ENCODE results near the gene P2RX4. TPM values are rescaled to one million over a fixed set of nuclear protein-coding genes. Genes with fewer than 3 reads are reported as not detected.
"Not testable (repeated sequence)": the region's sequence is repeated elsewhere in the genome, so short reads cannot be mapped to it uniquely, and the experiment has no call there.

The P2RX4 gene
- total and polyA plus RNA-seq, 2 donors (not counting 1 experiment from before 2014, with no cell fraction given), result 30.4 to 31.9 TPM

GRCh38 chr12:121281116-121281515 lies 71.2 kb downstream of the P2RX4 start:
- H3K9me3 ChIP-seq (ENCODE audit: control extremely low read depth in 1 of 3, control insufficient read depth in 2 of 3, insufficient read depth in 1 of 3, low read length in 2 of 3); H3K4me3 Mint-ChIP-seq; H4K20me1 ChIP-seq (ENCODE audit: control insufficient read depth, insufficient read depth, low read length, poor library complexity, severe bottlenecking); DNase-seq; POLR2A ChIA-PET; H3K27me3 Mint-ChIP-seq; H3K9ac ChIP-seq (ENCODE audit: low read length); CTCF ChIA-PET; H3K9me3 Mint-ChIP-seq (ENCODE audit: insufficient read depth); H3K27me3 ChIP-seq (replicated peaks in 1 of 4; ENCODE audit: control extremely low read depth in 1 of 4, control insufficient read depth in 3 of 4, insufficient read depth in 4 of 4, low read length in 3 of 4); H3K4me2 ChIP-seq (replicated peaks; ENCODE audit: low read depth, low read length, poor library complexity, severe bottlenecking); H3K36me3 ChIP-seq (replicated peaks in 1 of 2; ENCODE audit: control extremely low read depth in 1 of 2, control insufficient read depth in 1 of 2, extremely low read depth in 1 of 2, insufficient read depth in 2 of 2, low read length in 1 of 2); H3K4me1 Mint-ChIP-seq; H3K27ac Mint-ChIP-seq; H3K4me3 ChIP-seq (ENCODE audit: control extremely low read depth in 1 of 5, extremely low read depth in 1 of 5, insufficient read depth in 1 of 5, low read depth in 2 of 5, low read length in 4 of 5); H3K4me1 ChIP-seq (ENCODE audit: control insufficient read depth in 2 of 2, insufficient read depth in 2 of 2, low read length in 2 of 2); intact Hi-C loops (cut with micrococcal nuclease); H3K27ac ChIP-seq (ENCODE audit: low read length in 2 of 2); ATAC-seq (ENCODE audit: low read depth); H2AFZ ChIP-seq (ENCODE audit: insufficient read depth, low read depth, low read length, poor library complexity, severe bottlenecking): not testable (repeated sequence)
- peaks cover 38% of the 10 kb centered on the region for H3K79me2 ChIP-seq (ENCODE audit: control insufficient read depth, insufficient read depth, low read length)
- WGBS (ENCODE audit: insufficient coverage), result 96% methylated on average over 14 of the region's 14 CpGs

- no peaks in the 10 kb centered on the region for H3K4me1 ChIP-seq (ENCODE audit: control insufficient read depth in 2 of 2, insufficient read depth in 2 of 2, low read length in 2 of 2)
- Mint-ChIP-seq H3K9me3 (ENCODE audit: insufficient read depth) (no peaks in the 10 kb centered on the region), H3K4me3 (no peak overlapping the region), H3K4me1 (peaks cover 3% of the 10 kb centered on the region), H3K27me3 (no peaks in the 10 kb centered on the region), H3K27ac (no peak overlapping the region)
- ATAC-seq (ENCODE audit: low read depth) (no peak), DNase-seq (no peak)
- no peak overlapping the region for H3K4me2 ChIP-seq (replicated peaks; ENCODE audit: low read depth, low read length, poor library complexity, severe bottlenecking)
- no peak overlapping the region for H3K27ac ChIP-seq (ENCODE audit: low read length in 2 of 2)
- no peak overlapping the region for H3K9ac ChIP-seq (ENCODE audit: low read length)
- WGBS (ENCODE audit: insufficient coverage), result 95% methylated on average over 10 of the region's 10 CpGs
- peaks cover 39% of the 10 kb centered on the region for H3K79me2 ChIP-seq (ENCODE audit: control insufficient read depth, insufficient read depth, low read length)
- no peaks in the 10 kb centered on the region for H4K20me1 ChIP-seq (ENCODE audit: control insufficient read depth, insufficient read depth, low read length, poor library complexity, severe bottlenecking)
- ChIA-PET CTCF (no interaction called here), POLR2A (no interaction called here)
- H3K27me3 ChIP-seq (replicated peaks in 1 of 4; ENCODE audit: control extremely low read depth in 1 of 4, control insufficient read depth in 3 of 4, insufficient read depth in 4 of 4, low read length in 3 of 4), result no peaks in the 10 kb centered on the region
- TF ChIP-seq EZH2 (IDR thresholded peaks at IDR 0.05; ENCODE audit: borderline replicate concordance, insufficient read depth, low read depth, low read length, poor library complexity, severe bottlenecking) (no peak), CTCF (IDR thresholded peaks at IDR 0.05) (no peak)
- intact Hi-C loops (cut with micrococcal nuclease), result no loop called here
- H3K36me3 ChIP-seq (replicated peaks in 1 of 2; ENCODE audit: control extremely low read depth in 1 of 2, control insufficient read depth in 1 of 2, extremely low read depth in 1 of 2, insufficient read depth in 2 of 2, low read length in 1 of 2), result no peaks in the 10 kb centered on the region
- H3K9me3 ChIP-seq (ENCODE audit: control extremely low read depth in 1 of 3, control insufficient read depth in 2 of 3, insufficient read depth in 1 of 3, low read length in 2 of 3), result no peaks in the 10 kb centered on the region
- H2AFZ ChIP-seq (ENCODE audit: insufficient read depth, low read depth, low read length, poor library complexity, severe bottlenecking), result no peak overlapping the region
- H3K4me3 ChIP-seq (ENCODE audit: control extremely low read depth in 1 of 5, extremely low read depth in 1 of 5, insufficient read depth in 1 of 5, low read depth in 2 of 5, low read length in 4 of 5), result no peak overlapping the region
These were observed 72.3 kb downstream of the P2RX4 start for GRCh38 chr12:121282072-121282742.

- H3K4me3 ChIP-seq (ENCODE audit: control extremely low read depth in 1 of 5, extremely low read depth in 1 of 5, insufficient read depth in 1 of 5, low read depth in 2 of 5, low read length in 4 of 5); H3K36me3 ChIP-seq (replicated peaks in 1 of 2; ENCODE audit: control extremely low read depth in 1 of 2, control insufficient read depth in 1 of 2, extremely low read depth in 1 of 2, insufficient read depth in 2 of 2, low read length in 1 of 2); DNase-seq; H3K9ac ChIP-seq (ENCODE audit: low read length); H3K27ac Mint-ChIP-seq; H3K4me3 Mint-ChIP-seq; H3K27me3 ChIP-seq (replicated peaks in 1 of 4; ENCODE audit: control extremely low read depth in 1 of 4, control insufficient read depth in 3 of 4, insufficient read depth in 4 of 4, low read length in 3 of 4); H3K27ac ChIP-seq (ENCODE audit: low read length in 2 of 2); H3K4me1 ChIP-seq (ENCODE audit: control insufficient read depth in 2 of 2, insufficient read depth in 2 of 2, low read length in 2 of 2); H3K9me3 Mint-ChIP-seq (ENCODE audit: insufficient read depth); intact Hi-C loops (cut with micrococcal nuclease); ATAC-seq (ENCODE audit: low read depth); H2AFZ ChIP-seq (ENCODE audit: insufficient read depth, low read depth, low read length, poor library complexity, severe bottlenecking); H3K27me3 Mint-ChIP-seq; CTCF ChIA-PET; H3K9me3 ChIP-seq (ENCODE audit: control extremely low read depth in 1 of 3, control insufficient read depth in 2 of 3, insufficient read depth in 1 of 3, low read length in 2 of 3); H3K4me1 Mint-ChIP-seq; H4K20me1 ChIP-seq (ENCODE audit: control insufficient read depth, insufficient read depth, low read length, poor library complexity, severe bottlenecking); H3K4me2 ChIP-seq (replicated peaks; ENCODE audit: low read depth, low read length, poor library complexity, severe bottlenecking): not testable (repeated sequence)
- 96% methylated on average over 10 of the region's 11 CpGs for WGBS (ENCODE audit: insufficient coverage)
- peaks cover 43% of the 10 kb centered on the region for H3K79me2 ChIP-seq (ENCODE audit: control insufficient read depth, insufficient read depth, low read length)
- POLR2A ChIA-PET, result interaction anchor here (0.6 kb wide), 1 partner anchor 939 kb away, joined by 10 read pairs; no protein-coding TSS in a partner anchor
These were observed 73.0 kb downstream of the P2RX4 start for GRCh38 chr12:121282910-121283309.

All from B cell (primary cell).